Fibroblast of upper back skin (primary cell): ENCODE measurements around the gene SEL1L3.

Experiments used
- DNase-seq: peaks from one replicate; pipeline ENCODE4 v3.0.0-alpha.2; 2013

SEL1L3 gene

DNA sequence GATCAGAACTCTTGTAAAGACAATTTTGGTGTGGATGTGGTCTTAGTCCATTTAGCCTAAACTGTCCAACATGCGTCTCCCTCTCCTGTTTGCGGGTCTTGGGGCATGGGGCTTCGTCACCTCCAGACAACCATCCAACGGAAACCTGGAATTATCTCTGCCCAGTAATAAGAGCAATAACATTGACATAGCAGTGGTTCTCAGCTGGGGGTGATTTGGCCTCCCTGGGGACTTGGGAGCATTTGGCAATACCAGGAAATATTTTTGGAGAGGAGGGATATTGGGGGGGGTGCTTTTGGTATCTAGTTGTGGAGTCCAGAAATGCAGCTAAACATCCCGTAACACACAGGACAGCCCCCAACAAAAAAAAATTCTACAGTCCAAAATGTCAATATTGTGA is 47.2 kb downstream of the SEL1L3 start:
- DNase-seq: peak; percentile 77

DNA sequence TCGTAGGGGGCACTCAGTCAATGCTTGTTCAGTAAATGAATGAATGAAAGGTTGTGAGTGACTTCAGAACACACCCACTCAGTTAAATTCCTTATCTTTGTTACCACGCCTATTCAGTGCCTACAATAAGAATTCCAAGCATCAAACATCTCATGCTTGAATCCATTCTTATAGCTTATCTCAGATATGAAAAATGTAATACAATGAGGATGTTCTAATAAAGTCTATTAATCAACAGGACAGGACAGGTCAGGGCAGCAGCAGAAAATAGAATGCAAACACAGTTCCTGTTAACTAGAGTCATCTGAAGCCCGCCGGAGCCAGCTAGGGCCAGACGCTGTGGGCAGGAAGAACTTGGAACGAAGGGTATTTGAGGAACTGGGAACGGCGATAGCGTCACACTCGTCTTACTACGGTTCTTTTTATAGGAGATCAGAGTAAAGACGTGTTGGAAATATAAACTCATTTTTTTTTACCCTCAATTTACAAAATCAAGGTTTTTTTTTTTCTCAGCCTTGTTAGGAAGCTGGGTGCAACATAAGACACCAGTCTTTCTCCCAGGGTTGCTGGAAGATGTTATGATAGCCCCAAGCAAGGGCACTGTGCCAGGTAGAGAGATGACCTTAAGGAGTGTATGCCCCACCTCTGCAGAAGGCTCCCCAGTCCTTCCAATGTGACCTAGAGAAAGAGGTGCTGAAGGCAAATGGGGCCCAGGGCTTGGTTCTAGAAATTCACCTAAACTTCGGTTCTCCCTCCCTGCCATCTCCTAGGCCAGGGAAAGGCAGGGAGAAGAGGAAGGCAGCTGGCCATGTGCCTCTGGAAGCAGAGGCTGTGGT is 48.3 kb downstream of the SEL1L3 start:
- DNase-seq: peak; percentile 53

DNA sequence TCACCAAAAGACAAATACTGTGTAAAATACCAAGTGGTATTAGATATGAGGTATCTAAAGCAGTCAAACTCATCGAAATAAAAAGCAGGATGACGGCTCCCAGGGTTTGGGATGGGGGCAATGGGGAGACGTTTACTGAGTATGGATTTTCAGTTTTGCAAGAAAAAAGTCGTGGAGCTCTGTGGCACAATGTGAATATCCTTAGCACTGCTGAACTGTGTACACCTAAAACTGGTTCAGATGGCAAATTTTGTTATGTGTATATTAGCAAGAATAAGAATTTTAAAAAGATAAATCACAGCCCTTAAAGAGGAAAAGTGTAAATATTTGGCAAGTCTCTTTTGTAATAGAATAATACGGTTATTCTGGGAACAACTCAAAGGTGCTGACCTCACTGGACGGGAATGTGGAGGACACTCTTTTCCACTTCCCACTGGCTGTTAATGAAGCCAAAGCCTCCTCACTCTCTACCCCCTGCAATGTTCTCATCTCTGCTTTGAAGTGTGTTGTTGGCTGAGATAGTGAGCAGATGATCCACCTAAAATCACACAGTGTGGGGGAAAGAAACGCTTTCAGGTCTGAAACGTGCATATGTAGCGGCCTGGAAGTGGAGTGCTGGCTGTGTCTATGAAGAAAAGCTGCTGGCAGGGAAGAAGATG is 49.2 kb downstream of the SEL1L3 start:
- peak; percentile 88 for DNase-seq

DNA sequence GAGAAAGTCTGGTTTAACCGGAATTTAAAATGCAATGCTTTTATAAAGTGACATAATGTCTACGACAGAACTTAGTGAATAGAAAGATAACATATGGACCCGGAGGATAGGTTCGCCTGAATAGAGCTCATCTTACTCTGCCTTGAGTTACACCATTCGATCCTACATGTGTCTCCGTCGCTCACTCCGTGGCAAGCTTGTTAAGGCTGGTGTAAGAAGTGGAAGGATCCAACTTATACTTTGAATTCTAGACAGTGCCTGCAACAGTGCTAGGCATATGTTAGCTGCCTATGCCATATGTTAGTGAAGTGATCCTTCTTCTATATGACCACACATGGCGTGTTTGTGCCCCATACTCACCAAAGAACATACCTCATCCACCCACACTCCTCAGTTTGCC is 50.9 kb downstream of the SEL1L3 start:
- DNase-seq: peak; percentile 23

DNA sequence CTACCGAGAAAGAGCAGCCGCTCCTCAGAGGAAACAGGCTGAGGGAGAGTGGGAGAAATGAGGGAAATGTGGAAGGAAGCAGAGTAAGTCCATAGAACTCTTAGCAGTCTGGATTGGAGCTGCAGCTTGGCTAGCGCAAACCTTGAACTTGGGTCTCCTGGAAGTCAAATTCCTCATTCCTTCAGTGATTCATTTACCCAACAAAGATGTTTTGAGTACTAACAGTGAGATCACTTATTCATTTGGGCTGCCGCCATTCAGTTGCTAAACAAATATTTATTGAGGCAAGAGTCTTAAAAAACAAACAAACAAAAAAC is 51.5 kb downstream of the SEL1L3 start:
- DNase-seq: peak; percentile 52

- DNase-seq: no peak
Observed at GRCh38 chr4:25810461-25811373, 52.1 kb downstream of the SEL1L3 start.

DNA sequence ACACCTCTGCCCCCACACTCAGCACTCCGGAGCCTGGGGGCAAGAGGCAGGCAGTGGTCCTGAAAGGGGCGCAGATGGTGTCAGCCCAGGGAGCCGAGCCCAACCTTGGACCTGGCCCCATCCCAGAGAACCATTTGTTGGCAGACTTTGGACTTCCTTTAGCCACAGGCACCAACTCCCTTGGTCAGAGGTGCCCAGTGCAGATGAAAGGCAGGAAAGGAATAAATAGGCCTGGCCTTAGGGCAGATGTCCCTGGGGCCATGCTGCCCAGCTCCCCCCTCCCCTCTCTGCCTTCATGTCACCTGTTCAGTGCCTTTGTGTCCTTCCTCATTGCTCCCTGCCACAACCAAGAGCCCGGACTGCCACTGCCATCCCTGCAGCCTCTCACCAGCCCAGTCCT is 52.8 kb downstream of the SEL1L3 start:
- DNase-seq: no peak

- no peak for DNase-seq
Observed at GRCh38 chr4:25807102-25807728, 55.6 kb downstream of the SEL1L3 start.

DNA sequence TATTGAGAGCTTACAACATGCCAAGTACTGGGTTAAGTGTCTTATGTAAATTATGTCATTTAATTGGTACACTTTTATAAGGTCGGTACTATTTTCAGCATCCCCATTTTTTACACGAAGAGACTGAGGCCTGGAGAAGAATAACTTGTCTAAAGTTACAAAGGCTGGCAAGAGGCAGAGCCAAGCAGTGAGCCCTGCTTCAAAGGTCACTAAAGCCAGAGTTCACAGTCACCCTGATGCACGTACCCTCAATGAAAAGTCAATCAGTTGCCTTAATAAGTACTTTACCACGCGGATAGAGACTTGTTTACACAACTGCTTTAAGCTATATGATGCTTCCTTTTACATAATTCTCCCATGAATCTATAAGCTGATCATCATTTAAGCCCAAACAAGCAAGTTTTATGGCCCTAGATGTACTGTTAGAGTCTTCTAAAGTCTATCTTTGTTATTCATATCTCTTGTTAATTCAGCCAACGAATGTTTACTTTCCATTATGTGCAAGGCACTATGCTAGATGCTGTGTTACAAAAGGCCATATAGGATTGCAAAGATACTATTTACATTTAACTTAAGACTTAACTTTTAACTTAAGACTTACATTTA is 57.4 kb downstream of the SEL1L3 start:
- no peak for DNase-seq

DNA sequence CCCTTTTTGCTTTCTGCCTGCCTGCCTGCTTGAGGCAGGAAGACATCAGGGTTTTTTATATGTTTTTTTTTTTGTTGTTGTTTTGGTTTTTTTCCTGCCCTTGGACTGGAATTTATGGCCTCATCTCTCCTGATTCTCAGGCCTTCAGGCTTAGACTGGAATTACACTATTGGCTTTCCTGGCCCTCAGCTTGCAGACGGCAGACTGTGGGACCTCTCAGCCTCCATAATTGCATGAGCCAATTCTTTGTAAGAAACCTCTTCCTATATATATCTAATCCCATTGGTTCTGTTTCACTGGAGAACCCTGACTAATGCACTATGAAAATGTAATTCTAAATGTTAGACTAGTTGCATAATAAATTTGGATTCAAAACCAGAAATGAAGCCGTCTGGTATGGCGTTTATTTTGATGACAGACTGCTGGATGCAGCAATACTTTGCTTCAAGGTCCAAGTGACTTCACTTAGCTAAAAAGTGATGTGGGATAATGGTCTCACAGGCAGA is 59.0 kb downstream of the SEL1L3 start:
- DNase-seq: peak; percentile 45

- no peak for DNase-seq
Observed at GRCh38 chr4:25801594-25801993, 61.2 kb downstream of the SEL1L3 start.

DNA sequence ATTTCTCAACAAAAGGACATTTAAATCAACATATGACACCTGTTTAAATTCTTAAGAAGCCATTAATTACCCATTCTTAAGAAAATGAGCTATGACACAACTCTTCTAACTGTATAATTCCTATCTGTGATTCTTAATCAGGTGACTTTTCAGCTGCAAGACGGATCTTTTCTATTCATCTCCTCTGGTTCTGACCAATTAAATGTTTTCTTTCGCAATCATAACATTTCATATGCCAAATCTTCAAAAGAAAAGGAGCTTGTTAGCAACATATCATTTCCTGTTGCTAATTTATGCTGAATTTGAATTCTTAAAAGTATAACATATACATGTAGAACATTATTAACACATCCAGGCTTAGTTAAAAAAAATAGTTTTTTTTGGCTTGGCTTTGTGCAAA is 62.5 kb downstream of the SEL1L3 start:
- DNase-seq: no peak

DNA sequence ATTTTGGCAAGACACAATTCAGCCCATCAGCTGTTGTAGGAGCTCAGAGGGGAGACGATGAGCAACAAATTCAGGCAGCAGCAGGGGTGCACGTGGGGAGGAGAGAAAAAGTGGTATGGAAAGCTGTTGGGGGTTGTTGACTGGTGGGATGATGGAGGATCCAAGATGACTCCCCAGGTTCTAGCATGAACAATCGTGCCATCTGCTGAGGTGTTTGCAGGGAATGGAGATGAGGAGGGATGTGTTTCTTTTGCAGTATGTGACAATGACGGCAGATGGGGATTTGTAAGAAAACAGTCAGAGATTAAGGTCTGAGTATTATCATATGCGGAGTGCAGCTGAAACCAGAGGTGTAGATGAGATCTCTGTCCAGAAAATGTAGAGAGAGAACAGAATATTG is 63.3 kb downstream of the SEL1L3 start:
- no peak for DNase-seq

GRCh38 chr4:25797136-25797535 is 65.7 kb downstream of the SEL1L3 start:
- DNase-seq: no peak

GRCh38 chr4:25795566-25796454 is 67.0 kb downstream of the SEL1L3 start:
- peak; percentile 95 for DNase-seq

- DNase-seq: no peak
Observed at GRCh38 chr4:25795091-25795490, 67.7 kb downstream of the SEL1L3 start.

DNA sequence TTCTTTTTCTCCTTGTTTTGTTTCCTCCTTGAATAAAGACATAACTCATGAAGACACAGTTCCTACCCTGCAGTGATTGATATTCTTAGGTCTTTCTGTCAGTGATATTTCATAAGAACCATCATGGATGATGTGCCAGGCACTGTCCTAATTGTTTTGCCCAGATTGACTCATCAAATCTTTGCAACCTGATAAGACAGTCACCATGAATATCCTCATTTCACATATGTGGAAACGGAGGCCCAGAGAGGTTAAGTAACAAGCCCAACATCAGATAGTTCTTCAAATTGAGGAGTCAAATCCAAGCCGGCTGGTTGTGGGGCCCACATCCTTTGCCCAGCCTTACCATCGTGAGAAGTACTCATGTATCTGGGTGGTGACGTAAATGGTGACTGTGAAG is 69.9 kb downstream of the SEL1L3 start:
- DNase-seq: no peak

DNA sequence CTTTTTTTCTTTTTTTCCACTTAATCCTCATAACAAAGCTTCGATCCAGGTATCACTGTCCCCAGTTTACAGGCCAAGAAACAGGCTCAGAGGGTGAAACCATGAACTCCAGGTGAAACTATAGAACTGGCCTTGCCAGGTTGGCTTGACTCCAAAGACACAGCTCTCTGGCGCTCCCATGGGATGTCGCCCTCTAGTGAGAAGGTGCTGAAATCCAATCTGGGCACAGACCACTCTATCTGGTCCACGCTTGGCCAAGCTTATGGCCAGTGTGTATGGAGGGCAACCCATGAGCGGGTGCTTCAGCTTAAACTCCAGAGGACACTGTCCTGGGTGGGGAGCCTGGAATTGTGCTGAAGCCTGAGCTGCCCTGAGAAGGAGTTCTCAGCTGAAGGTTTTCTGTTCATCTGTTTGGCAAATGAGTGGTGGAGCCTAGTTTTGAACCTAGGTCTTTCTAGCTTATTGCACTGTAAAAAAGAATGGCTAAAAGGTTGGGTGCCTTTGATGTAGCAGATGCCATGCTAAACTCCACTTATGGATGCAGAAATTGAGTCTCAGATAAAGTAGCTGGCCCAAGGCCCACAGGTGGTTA is 70.5 kb downstream of the SEL1L3 start:
- DNase-seq: no peak

DNA sequence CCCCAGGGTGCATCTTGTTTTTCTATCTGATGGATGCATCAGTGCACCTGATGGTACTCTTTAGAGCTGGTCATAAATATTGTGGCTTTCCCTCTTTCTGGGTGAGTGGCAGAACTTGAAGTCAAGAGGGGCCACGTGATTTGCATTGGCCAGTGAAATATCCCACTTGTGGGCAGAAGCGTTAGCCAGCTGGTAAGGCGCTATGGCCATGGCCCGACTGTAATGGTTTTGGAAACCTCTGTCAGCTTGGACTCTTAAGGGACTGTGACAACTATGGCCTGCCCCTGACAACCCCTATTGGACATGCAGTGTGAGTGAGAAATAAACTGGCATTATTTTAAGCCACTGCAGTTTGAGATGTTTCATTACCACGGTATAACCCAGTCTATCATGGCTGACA is 72.8 kb downstream of the SEL1L3 start:
- DNase-seq: no peak

DNA sequence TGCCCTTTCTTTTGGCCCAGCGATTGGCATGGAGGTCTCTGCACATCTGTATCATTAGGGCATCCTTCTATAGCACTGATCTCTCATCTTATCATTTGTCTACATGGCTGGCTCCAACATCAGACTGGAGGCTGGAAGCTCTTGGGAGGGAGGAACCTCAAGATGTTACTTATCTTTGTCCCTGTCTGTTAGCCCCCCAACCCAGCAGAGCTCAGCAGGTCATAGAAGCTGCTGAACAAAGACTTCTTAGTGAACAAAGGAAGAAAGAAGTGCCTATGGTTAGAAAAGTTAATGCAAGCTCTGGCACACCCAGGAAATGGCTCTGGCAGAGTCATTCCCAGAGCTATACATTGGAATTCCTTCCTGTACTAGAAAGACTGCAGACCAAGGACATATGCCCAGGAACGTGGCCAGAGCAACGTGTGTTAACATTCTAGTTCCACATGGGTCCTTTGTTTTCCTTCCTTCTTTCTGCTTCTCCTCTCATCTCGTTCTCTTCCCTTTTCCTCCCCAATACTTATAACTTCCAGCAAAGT is 74.0 kb downstream of the SEL1L3 start:
- peak; percentile 31 for DNase-seq
